MM.1S (cell line): ENCODE data around the gene PUM1.

Experiments
- CTCF ChIP-seq: fragments of 300-600 bp; sonication (generic); IDR thresholded peaks from 2 replicates; pipeline ENCODE4 v1.5.1; 2016; ENCODE audit warnings: antibody characterized with exemption, low read length, mixed read lengths
- EZH2 ChIP-seq: fragments of 300-600 bp; sonication (generic); optimal IDR thresholded peaks from 2 replicates; pipeline ENCODE3; 2017; ENCODE audit warnings: low read depth, mild to moderate bottlenecking, antibody characterized with exemption, low read length, mixed read lengths
- EZH2phosphoT487 ChIP-seq: fragments of 300-600 bp; sonication (generic); IDR thresholded peaks from 2 replicates; pipeline ENCODE4 v1.6.1; 2018; ENCODE audit warnings: antibody characterized with exemption, low read length

- TF ChIP-seq CTCF, result no peak
- no peak for TF ChIP-seq EZH2
- TF ChIP-seq EZH2phosphoT487, result no peak
Measured at GRCh38 chr1:30882678-30883388, 182.7 kb downstream of the PUM1 start.
